ENCODE data around the gene FKBP8. TPM values are rescaled to one million over a fixed set of nuclear protein-coding genes. Genes with fewer than 3 reads are reported as not detected.

Gene FKBP8
- total RNA-seq, 2 experiments from 2014 or later, result 147 to 152 TPM

DNA sequence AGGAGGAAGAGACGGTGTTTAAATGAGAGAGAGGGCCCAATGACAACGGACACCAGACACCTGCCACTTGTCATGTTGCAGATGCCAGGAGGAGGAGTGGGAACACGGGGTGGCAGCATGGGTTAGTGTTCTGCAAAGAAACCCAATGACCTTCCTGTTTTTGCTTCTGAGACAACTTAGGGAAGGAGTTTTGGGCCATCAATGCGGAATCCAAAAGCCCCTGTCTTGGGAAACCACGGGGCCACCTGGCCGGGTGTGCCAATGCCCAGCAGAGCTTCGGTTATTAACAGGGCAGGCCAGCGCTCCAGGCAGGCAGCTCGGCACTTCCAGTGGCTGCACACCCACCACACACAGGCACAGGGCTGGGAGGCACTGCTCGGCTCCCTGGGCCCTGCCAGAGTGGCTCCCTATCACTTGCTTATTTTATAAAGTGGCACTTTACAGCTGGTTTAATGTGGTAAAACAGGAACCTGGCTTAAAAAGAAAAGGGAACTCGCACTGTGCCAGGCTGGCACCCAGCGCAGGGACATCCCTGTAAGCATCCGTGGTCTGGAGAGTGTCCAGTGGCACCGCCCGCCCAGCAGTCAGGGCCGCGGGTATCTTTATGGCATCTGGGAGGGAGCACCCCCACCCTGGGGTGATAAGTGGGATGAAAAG is 40.6 kb downstream of the FKBP8 start:
- no peak for TF ChIP-seq CTCF (IDR thresholded peaks at IDR 0.05)
- Mint-ChIP-seq H3K27ac (peak overlapping the region; percentile 64), H3K27me3 (no peaks in the 10 kb centered on the region), H3K9me3 (no peaks in the 10 kb centered on the region), H3K4me1 (ENCODE audit: low read depth) (peaks cover 90% of the 10 kb centered on the region), H3K36me3 (ENCODE audit: low read depth) (no peaks in the 10 kb centered on the region), H3K4me3 (peak overlapping the region; percentile 43)
- DNase-seq (peak in 2 of 14 experiments; percentile 56), ATAC-seq (ENCODE audit: poor library complexity) (no peak)
- no peaks in the 10 kb centered on the region for H3K36me3 ChIP-seq (ENCODE audit: insufficient read depth, low read length)
- no peaks in the 10 kb centered on the region for H3K9me3 ChIP-seq (ENCODE audit: control insufficient read depth in 1 of 2, insufficient read depth in 1 of 2, low read length in 2 of 2)
- peaks cover 100% of the 10 kb centered on the region for H3K4me1 ChIP-seq (ENCODE audit: insufficient read depth, low read length)
- CTCF ChIA-PET, result interaction anchor here (1.5 to 3.6 kb wide), 2 partner anchors 17 to 345 kb away, joined by 3 to 10 read pairs; no protein-coding TSS in a partner anchor
- H3K27ac ChIP-seq (ENCODE audit: low read depth in 1 of 2, low read length in 2 of 2), result peak overlapping the region in 1 of 2 donors; percentile 30
- no peak overlapping the region for H3K4me3 ChIP-seq (ENCODE audit: low read length)
- intact Hi-C loops (cut with DNase I, micrococcal nuclease), result no loop called here
- POLR2A ChIA-PET, result no interaction called here
- no peaks in the 10 kb centered on the region for H3K27me3 ChIP-seq (ENCODE audit: control insufficient read depth in 1 of 2, insufficient read depth in 2 of 2, low read length in 2 of 2)

DNA sequence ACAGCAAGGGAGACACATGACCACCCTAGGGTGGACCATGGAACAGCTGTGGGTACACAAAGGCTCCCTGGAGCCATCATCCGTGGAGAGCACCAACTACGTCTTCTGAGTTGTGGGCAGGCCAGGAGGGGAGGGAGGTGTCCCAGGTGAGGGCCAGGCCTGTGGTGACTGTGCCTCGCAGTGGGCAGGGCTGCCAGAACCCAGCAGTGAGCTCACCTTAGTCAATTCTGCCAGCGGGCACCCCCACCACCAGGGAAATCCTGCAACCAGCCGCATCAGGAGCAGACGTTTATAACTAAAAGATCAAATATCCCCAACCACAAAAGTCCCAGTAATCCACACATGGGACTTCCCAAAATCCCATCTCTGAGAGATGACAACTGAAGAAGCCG is 41.1 kb downstream of the FKBP8 start:
- Mint-ChIP-seq H3K4me1 (ENCODE audit: low read depth) (peaks cover 87% of the 10 kb centered on the region), H3K36me3 (ENCODE audit: low read depth) (no peaks in the 10 kb centered on the region), H3K27ac (peak overlapping the region; percentile 46), H3K27me3 (no peaks in the 10 kb centered on the region), H3K4me3 (no peak overlapping the region), H3K9me3 (no peaks in the 10 kb centered on the region)
- TF ChIP-seq CTCF (IDR thresholded peaks at IDR 0.05), result no peak
- peaks cover 100% of the 10 kb centered on the region for H3K4me1 ChIP-seq (ENCODE audit: insufficient read depth, low read length)
- H3K4me3 ChIP-seq (ENCODE audit: low read length), result no peak overlapping the region
- ChIA-PET POLR2A (no interaction called here), CTCF (interaction anchor here (1.5 to 3.6 kb wide), 2 partner anchors 17 to 345 kb away, joined by 3 to 10 read pairs; no protein-coding TSS in a partner anchor)
- no peak for ATAC-seq (ENCODE audit: poor library complexity)
- H3K27me3 ChIP-seq (ENCODE audit: control insufficient read depth in 1 of 2, insufficient read depth in 2 of 2, low read length in 2 of 2), result no peaks in the 10 kb centered on the region
- no peaks in the 10 kb centered on the region for H3K9me3 ChIP-seq (ENCODE audit: control insufficient read depth in 1 of 2, insufficient read depth in 1 of 2, low read length in 2 of 2)
- H3K27ac ChIP-seq (ENCODE audit: low read depth in 1 of 2, low read length in 2 of 2), result no peak overlapping the region
- intact Hi-C loops (cut with DNase I, micrococcal nuclease), result no loop called here
- no peaks in the 10 kb centered on the region for H3K36me3 ChIP-seq (ENCODE audit: insufficient read depth, low read length)
- peak in 2 of 14 experiments; percentile 27 to 55 for DNase-seq

DNA sequence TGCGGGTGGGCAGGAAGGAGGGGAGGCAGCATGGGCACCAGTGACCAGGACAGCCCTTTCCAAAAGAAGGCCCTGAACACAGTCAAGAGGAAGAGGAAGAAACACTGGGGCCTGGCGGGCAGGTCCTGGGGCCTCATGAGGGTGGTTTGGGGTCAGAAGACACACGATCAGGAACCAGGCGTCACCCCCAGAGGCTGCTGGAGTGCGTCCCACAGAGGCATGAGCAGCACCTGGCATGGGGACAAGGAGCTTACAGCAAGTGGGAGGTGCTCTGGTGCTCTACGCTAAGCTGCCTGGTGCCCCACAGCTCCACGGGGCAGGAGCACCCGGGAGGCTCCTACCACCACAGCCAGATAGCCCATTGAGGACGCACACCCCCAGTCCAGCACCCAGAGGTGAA is 41.5 kb downstream of the FKBP8 start:
- H3K36me3 Mint-ChIP-seq (ENCODE audit: low read depth), result no peaks in the 10 kb centered on the region
- H3K4me1 ChIP-seq (ENCODE audit: insufficient read depth, low read length), result peaks cover 100% of the 10 kb centered on the region
- no peaks in the 10 kb centered on the region for H3K27me3 ChIP-seq (ENCODE audit: control insufficient read depth in 1 of 2, insufficient read depth in 2 of 2, low read length in 2 of 2)

More for the DNA sequence above, 41.5 kb downstream of the FKBP8 start:
- no peaks in the 10 kb centered on the region for H3K9me3 ChIP-seq (ENCODE audit: control insufficient read depth in 1 of 2, insufficient read depth in 1 of 2, low read length in 2 of 2)
- no peak overlapping the region for H3K27ac ChIP-seq (ENCODE audit: low read depth in 1 of 2, low read length in 2 of 2)
- POLR2A ChIA-PET, result no interaction called here
- intact Hi-C loops (cut with DNase I, micrococcal nuclease), result no loop called here
- Mint-ChIP-seq H3K4me3 (no peak overlapping the region), H3K27me3 (no peaks in the 10 kb centered on the region), H3K9me3 (no peaks in the 10 kb centered on the region), H3K4me1 (ENCODE audit: low read depth) (peaks cover 87% of the 10 kb centered on the region), H3K27ac (peak overlapping the region; percentile 46)
- H3K36me3 ChIP-seq (ENCODE audit: insufficient read depth, low read length), result no peaks in the 10 kb centered on the region
- no peak overlapping the region for H3K4me3 ChIP-seq (ENCODE audit: low read length)
- DNase-seq (peak in 1 of 14 experiments; percentile 26), ATAC-seq (ENCODE audit: poor library complexity) (no peak)
- CTCF ChIA-PET, result no interaction called here
- no peak for TF ChIP-seq CTCF (IDR thresholded peaks at IDR 0.05)
